Measurements from ENCODE around the gene TMC1.

Gene TMC1

GRCh38 chr9:72813544-72813943 lies 292.1 kb downstream of the TMC1 start:
- TF ChIP-seq CREB1 (IDR thresholded peaks at IDR 0.05; ENCODE audit: low read depth) (no peak), TEAD4 (IDR thresholded peaks at IDR 0.05) (no peak), EGR1 (IDR thresholded peaks at IDR 0.05) (no peak), NFIC (IDR thresholded peaks at IDR 0.05) (no peak), EP300 (IDR thresholded peaks at IDR 0.05; ENCODE audit: borderline replicate concordance) (no peak), RAD21 (IDR thresholded peaks at IDR 0.05; ENCODE audit: low read depth) (no peak), MAX (IDR thresholded peaks at IDR 0.05) (no peak), USF1 (IDR thresholded peaks at IDR 0.05) (no peak), TCF12 (IDR thresholded peaks at IDR 0.05; ENCODE audit: low read depth) (no peak), YY1 (IDR thresholded peaks at IDR 0.05; ENCODE audit: low read depth) (no peak), FOXM1 (IDR thresholded peaks at IDR 0.05; ENCODE audit: borderline replicate concordance, low read depth) (no peak), ZBTB7A (IDR thresholded peaks at IDR 0.05; ENCODE audit: low read depth) (no peak), CEBPB (IDR thresholded peaks at IDR 0.05) (no peak), TAF1 (IDR thresholded peaks at IDR 0.05; ENCODE audit: low read depth) (no peak)
- TF ChIP-seq, protein P1, sequence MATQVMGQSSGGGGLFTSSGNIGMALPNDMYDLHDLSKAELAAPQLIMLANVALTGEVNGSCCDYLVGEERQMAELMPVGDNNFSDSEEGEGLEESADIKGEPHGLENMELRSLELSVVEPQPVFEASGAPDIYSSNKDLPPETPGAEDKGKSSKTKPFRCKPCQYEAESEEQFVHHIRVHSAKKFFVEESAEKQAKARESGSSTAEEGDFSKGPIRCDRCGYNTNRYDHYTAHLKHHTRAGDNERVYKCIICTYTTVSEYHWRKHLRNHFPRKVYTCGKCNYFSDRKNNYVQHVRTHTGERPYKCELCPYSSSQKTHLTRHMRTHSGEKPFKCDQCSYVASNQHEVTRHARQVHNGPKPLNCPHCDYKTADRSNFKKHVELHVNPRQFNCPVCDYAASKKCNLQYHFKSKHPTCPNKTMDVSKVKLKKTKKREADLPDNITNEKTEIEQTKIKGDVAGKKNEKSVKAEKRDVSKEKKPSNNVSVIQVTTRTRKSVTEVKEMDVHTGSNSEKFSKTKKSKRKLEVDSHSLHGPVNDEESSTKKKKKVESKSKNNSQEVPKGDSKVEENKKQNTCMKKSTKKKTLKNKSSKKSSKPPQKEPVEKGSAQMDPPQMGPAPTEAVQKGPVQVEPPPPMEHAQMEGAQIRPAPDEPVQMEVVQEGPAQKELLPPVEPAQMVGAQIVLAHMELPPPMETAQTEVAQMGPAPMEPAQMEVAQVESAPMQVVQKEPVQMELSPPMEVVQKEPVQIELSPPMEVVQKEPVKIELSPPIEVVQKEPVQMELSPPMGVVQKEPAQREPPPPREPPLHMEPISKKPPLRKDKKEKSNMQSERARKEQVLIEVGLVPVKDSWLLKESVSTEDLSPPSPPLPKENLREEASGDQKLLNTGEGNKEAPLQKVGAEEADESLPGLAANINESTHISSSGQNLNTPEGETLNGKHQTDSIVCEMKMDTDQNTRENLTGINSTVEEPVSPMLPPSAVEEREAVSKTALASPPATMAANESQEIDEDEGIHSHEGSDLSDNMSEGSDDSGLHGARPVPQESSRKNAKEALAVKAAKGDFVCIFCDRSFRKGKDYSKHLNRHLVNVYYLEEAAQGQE (IDR thresholded peaks at IDR 0.05; ENCODE audit: low read depth): no peak

GRCh38 chr9:72814083-72814597 lies 292.7 kb downstream of the TMC1 start:
- TF ChIP-seq CEBPB (IDR thresholded peaks at IDR 0.05) (no peak), EGR1 (IDR thresholded peaks at IDR 0.05) (no peak), MAX (IDR thresholded peaks at IDR 0.05) (no peak), YY1 (IDR thresholded peaks at IDR 0.05; ENCODE audit: low read depth) (no peak), TEAD4 (IDR thresholded peaks at IDR 0.05) (no peak), ZBTB7A (IDR thresholded peaks at IDR 0.05; ENCODE audit: low read depth) (no peak), TCF12 (IDR thresholded peaks at IDR 0.05; ENCODE audit: low read depth) (no peak), CREB1 (IDR thresholded peaks at IDR 0.05; ENCODE audit: low read depth) (no peak), USF1 (IDR thresholded peaks at IDR 0.05) (no peak), FOXM1 (IDR thresholded peaks at IDR 0.05; ENCODE audit: borderline replicate concordance, low read depth) (no peak), TAF1 (IDR thresholded peaks at IDR 0.05; ENCODE audit: low read depth) (no peak), EP300 (IDR thresholded peaks at IDR 0.05; ENCODE audit: borderline replicate concordance) (no peak), RAD21 (IDR thresholded peaks at IDR 0.05; ENCODE audit: low read depth) (no peak), NFIC (IDR thresholded peaks at IDR 0.05) (no peak)
- TF ChIP-seq, protein P1 (IDR thresholded peaks at IDR 0.05; ENCODE audit: low read depth): no peak

- no peak for TF ChIP-seq MAX (IDR thresholded peaks at IDR 0.05)
- no peak for TF ChIP-seq YY1 (IDR thresholded peaks at IDR 0.05; ENCODE audit: low read depth)
- TF ChIP-seq NFIC (IDR thresholded peaks at IDR 0.05): no peak
- no peak for TF ChIP-seq USF1 (IDR thresholded peaks at IDR 0.05)
- TF ChIP-seq ZBTB7A (IDR thresholded peaks at IDR 0.05; ENCODE audit: low read depth): no peak
- TF ChIP-seq EP300 (IDR thresholded peaks at IDR 0.05; ENCODE audit: borderline replicate concordance): no peak
- TF ChIP-seq CEBPB (IDR thresholded peaks at IDR 0.05): no peak
- TF ChIP-seq RAD21 (IDR thresholded peaks at IDR 0.05; ENCODE audit: low read depth): no peak
- TF ChIP-seq TCF12 (IDR thresholded peaks at IDR 0.05; ENCODE audit: low read depth): no peak
- TF ChIP-seq FOXM1 (IDR thresholded peaks at IDR 0.05; ENCODE audit: borderline replicate concordance, low read depth): no peak
- no peak for TF ChIP-seq TAF1 (IDR thresholded peaks at IDR 0.05; ENCODE audit: low read depth)
- no peak for TF ChIP-seq TEAD4 (IDR thresholded peaks at IDR 0.05)
- no peak for TF ChIP-seq CREB1 (IDR thresholded peaks at IDR 0.05; ENCODE audit: low read depth)
These were observed 295.3 kb downstream of the TMC1 start for GRCh38 chr9:72816666-72817065.

GRCh38 chr9:72817413-72817812 lies 296.0 kb downstream of the TMC1 start:
- TF ChIP-seq TEAD4 (IDR thresholded peaks at IDR 0.05) (no peak), ZBTB7A (IDR thresholded peaks at IDR 0.05; ENCODE audit: low read depth) (no peak), TCF12 (IDR thresholded peaks at IDR 0.05; ENCODE audit: low read depth) (no peak), NFIC (IDR thresholded peaks at IDR 0.05) (no peak), CREB1 (IDR thresholded peaks at IDR 0.05; ENCODE audit: low read depth) (no peak), USF1 (IDR thresholded peaks at IDR 0.05) (no peak), CEBPB (IDR thresholded peaks at IDR 0.05) (no peak)

Data from Ishikawa (cell line).